ENCODE data around the gene FAM171A2. TPM values are rescaled to one million over a fixed set of nuclear protein-coding genes. Genes with fewer than 3 reads are reported as not detected.

Gene FAM171A2
- total and polyA plus RNA-seq, 2 of the 4 experiments (the other 2 are of a cell fraction): 3.2 to 5.9 TPM

GRCh38 chr17:44376779-44377178, 13.1 kb upstream of the FAM171A2 start:
- no peak overlapping the region for H2BK15ac ChIP-seq (ENCODE audit: low read depth, low read length)
- no peak overlapping the region for H2AK9ac ChIP-seq (replicated peaks; ENCODE audit: low read depth, low read length, poor library complexity)
- WGBS, 2 experiments (ENCODE audit: extremely low coverage in 2 of 2, insufficient read length in 1 of 2): 97% methylated on average over 5 of the region's 12 CpGs; no CpG with 5 or more reads in 1 of the 2 experiments
- no peak overlapping the region for H2BK20ac ChIP-seq (ENCODE audit: low read depth, low read length)
- no peak overlapping the region for H4K8ac ChIP-seq (ENCODE audit: low read depth in 2 of 2, low read length in 2 of 2)
- H3K9me1 ChIP-seq (ENCODE audit: insufficient read depth, low read length): 0 out of 2 replicates have a peak, but pooled peaks cover 5% of the 10 kb centered on the region
- H2BK5ac ChIP-seq (ENCODE audit: low read depth, low read length, poor library complexity, severe bottlenecking): no peak overlapping the region
- H4K20me1 ChIP-seq (ENCODE audit: insufficient read depth, low read length): no peaks in the 10 kb centered on the region
- CTCF ChIA-PET: interaction anchor here (0.7 to 1.5 kb wide), 4 partner anchors 10 to 152 kb away, joined by 3 to 6 read pairs (median 4); partner anchors contain the start of gene FAM171A2
- peaks cover 2% of the 10 kb centered on the region; the same call in 1 of the 2 replicates for H3K4me1 ChIP-seq (ENCODE audit: control insufficient read depth, insufficient read depth, low read length)
- BruUV-seq (replicated peaks): no TSS peak
- H2AK5ac ChIP-seq (ENCODE audit: low read depth, low read length): no peak overlapping the region
- H3K56ac ChIP-seq (ENCODE audit: extremely low read depth, insufficient read depth, low read length): no peak overlapping the region
- POLR2A ChIA-PET (ENCODE audit: unreplicated experiment): no interaction called here
- no peak overlapping the region for H2AFZ ChIP-seq (replicated peaks; ENCODE audit: low read length, poor library complexity)
- H3K4me2 ChIP-seq (ENCODE audit: low read depth, low read length): no peak overlapping the region
- in situ Hi-C loops (cut with MboI; ENCODE audit: low sequenced_read_pairs) (no loop called here), dilution Hi-C loops (cut with HindIII; ENCODE audit: low sequenced_read_pairs, unreplicated experiment) (no loop called here), intact Hi-C loops (cut with micrococcal nuclease) (no loop called here)
- H3K4me3 ChIP-seq (ENCODE audit: insufficient read depth, low read depth, low read length): no peak overlapping the region
- peaks cover 18% of the 10 kb centered on the region for H3K27me3 ChIP-seq (ENCODE audit: control insufficient read depth, insufficient read depth, low read length)
- no peak overlapping the region for H3K23ac ChIP-seq (ENCODE audit: low read depth, low read length)
- DNase-seq (no peak), ATAC-seq (ENCODE audit: low read depth) (no peak)
- H3K14ac ChIP-seq (replicated peaks; ENCODE audit: low read depth, low read length): no peak overlapping the region
- H3K4ac ChIP-seq (ENCODE audit: low read depth, low read length): no peak overlapping the region
- no peak overlapping the region for H4K5ac ChIP-seq (ENCODE audit: low read depth, low read length)
- no peak for TF ChIP-seq CEBPB (IDR thresholded peaks at IDR 0.05; ENCODE audit: low read depth, low read length)
- H4K91ac ChIP-seq (ENCODE audit: insufficient read depth, low read depth, low read length): no peak overlapping the region
- H3K36me3 ChIP-seq (ENCODE audit: control insufficient read depth, insufficient read depth, low read length): no peaks in the 10 kb centered on the region
- no peaks in the 10 kb centered on the region for H3K79me1 ChIP-seq (ENCODE audit: low read depth in 1 of 2, low read length in 2 of 2)
- H3K9me3 ChIP-seq (ENCODE audit: control insufficient read depth, insufficient read depth, low read length): no peaks in the 10 kb centered on the region
- no peak overlapping the region for H2BK120ac ChIP-seq (ENCODE audit: low read depth, low read length)
- no peak overlapping the region for H3K9ac ChIP-seq (ENCODE audit: low read depth, low read length)
- H3K18ac ChIP-seq (ENCODE audit: low read depth, low read length): no peak overlapping the region
- no peak overlapping the region for H3K27ac ChIP-seq (ENCODE audit: insufficient read depth, low read length)

Data from IMR-90 (cell line).